Rectal smooth muscle tissue (tissue), 1 donor: ENCODE results near the gene MCHR1.

ENCODE experiments used
- H3K27ac ChIP-seq: one replicate; pipeline ENCODE4 v1.7.0; 2013; ENCODE audit warnings: low read depth, low read length, inconsistent platforms
- H3K27me3 ChIP-seq: one replicate; pipeline ENCODE4 v1.7.0; 2013; ENCODE audit warnings: low read length; ENCODE audit not compliant: control insufficient read depth, insufficient read depth
- H3K36me3 ChIP-seq: one replicate; pipeline ENCODE4 v1.7.0; 2013; ENCODE audit warnings: low read length; ENCODE audit not compliant: control insufficient read depth, insufficient read depth
- H3K4me1 ChIP-seq: one replicate; pipeline ENCODE4 v1.7.0; 2013; ENCODE audit warnings: low read length; ENCODE audit not compliant: control insufficient read depth, insufficient read depth
- H3K4me3 ChIP-seq: one replicate; pipeline ENCODE4 v1.7.0; 2013; ENCODE audit warnings: low read length
- H3K9ac ChIP-seq: one replicate; pipeline ENCODE4 v1.7.0; 2013; ENCODE audit warnings: low read length

Gene MCHR1

DNA sequence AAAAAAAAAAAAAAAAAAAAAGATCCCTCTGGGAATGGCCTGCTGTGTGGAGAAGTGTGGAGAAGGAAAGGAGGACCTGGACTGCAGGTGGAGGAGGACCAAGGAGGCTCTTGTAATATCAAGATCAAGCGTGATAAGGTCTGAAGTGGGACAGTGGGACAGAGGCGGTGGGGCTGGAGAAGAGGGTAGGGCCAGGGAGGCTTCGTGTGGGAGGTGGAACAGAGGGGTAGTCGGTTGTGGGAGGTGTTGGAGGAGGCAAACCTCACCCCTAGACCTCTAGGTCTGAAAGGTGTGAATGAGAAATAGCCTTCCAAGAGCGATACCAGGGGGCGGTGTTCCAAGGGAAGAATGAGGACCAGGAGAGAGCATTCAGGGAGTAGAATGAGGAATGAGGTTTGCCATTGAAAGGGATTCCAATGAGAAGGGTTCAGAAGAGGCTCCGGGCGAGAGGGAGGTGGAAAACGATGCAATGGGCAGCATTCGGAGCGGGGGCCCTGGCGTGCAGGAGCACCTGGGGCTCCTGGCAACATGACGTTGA is 44.2 kb downstream of the MCHR1 start:
- Histone ChIP-seq H3K9ac (no peak overlapping the region), H3K36me3 (no peaks in the 10 kb centered on the region), H3K4me3 (no peak overlapping the region), H3K27ac (no peak overlapping the region), H3K27me3 (no peaks in the 10 kb centered on the region), H3K4me1 (no peaks in the 10 kb centered on the region)

DNA sequence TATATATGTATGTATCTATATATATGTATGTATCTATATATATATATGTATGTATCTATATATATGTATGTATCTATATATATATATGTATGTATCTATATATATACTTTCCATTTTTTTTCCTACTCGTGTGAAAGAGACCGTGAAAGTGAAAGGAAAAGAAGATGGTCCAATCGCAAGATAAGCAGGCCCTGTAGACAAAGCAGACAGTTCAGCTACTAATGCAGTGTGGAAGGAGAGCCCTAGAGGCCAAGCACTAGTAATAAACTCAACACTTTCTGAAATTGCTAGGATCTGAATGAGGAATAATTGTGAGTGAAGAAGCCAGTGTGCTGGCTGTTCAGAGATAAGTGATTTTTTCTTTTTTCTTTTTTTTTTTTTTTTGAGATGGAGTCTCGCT is 47.2 kb downstream of the MCHR1 start:
- Histone ChIP-seq H3K27me3 (no peaks in the 10 kb centered on the region), H3K4me1 (no peaks in the 10 kb centered on the region), H3K36me3 (no peaks in the 10 kb centered on the region), H3K27ac (no peak overlapping the region), H3K9ac (no peak overlapping the region), H3K4me3 (no peak overlapping the region)

DNA sequence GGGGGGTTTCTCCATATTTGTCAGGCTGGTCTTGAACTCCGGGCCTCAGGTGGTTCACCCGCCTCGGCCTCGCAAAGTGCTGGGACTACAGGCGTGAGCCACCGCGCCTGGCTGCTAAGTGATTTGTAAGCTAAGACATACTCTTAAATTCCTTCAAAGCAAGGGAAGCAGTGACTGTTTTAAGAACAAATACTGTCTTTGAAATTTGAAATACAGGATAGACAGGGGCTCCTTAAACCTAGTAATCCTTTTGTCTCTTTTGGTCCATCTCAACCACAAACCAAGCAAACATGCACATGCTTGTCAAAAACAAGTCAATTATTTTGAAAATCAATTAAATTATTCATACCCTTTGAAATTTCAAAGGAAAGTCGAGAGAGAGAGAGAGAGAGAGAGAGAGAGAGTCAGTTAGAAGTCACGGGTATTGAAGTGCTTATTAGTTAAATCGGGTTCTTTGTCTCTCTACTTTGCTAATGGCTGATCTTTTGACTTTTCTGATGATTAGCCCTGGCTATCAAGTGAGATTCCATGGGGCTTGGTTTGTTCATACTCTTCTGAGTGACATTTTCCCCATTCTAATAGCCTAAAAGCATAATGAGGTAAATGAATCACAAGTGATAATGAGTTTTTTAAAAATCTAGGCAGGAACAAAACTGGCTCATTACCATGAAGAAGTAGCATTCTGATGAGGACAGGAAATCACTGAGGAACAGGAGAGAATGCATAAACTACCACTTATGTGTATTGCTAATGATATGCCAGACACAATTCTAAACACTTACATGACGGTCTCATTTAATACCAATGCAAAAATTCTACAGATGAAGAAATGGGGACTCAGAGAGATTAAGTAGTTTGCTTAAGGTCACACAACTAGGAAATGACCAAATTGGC is 48.0 kb downstream of the MCHR1 start:
- no peak overlapping the region for H3K9ac ChIP-seq
- no peaks in the 10 kb centered on the region for H3K27me3 ChIP-seq
- no peak overlapping the region for H3K27ac ChIP-seq
- no peaks in the 10 kb centered on the region for H3K36me3 ChIP-seq
- H3K4me1 ChIP-seq: no peaks in the 10 kb centered on the region
- H3K4me3 ChIP-seq: no peak overlapping the region

DNA sequence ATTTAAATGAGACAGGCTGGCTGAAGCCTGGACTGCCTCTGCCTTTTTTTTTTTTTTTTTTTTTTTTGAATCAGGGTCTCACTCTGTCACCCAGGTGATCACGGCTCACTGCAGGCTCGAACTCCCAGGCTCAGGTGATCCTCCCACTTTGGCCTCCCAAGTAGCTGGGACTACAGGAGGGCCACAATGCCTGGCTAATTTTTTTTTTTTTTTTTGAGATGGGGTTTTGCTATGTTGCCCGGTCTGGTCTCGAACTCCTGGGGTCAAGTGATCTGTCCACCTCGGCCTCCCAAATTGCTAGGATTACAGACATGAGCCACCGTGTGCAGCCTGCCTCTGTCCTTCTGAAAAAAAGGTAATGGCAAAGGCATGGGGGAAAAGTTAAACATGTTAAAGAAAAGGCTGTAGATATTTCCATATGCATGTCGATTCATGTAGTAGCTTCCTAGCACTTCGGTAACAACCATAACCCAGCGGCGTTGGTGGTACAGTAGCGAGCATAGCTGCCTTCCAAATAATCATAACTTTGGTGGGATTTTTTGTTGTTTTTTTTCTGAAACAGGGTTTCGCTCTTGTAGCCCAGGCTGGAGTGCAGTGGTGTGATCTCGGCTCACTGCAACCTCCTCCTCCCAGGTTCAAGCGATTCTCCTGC is 48.8 kb downstream of the MCHR1 start:
- no peaks in the 10 kb centered on the region for H3K4me1 ChIP-seq
- H3K27me3 ChIP-seq: no peaks in the 10 kb centered on the region
- H3K36me3 ChIP-seq: no peaks in the 10 kb centered on the region
- no peak overlapping the region for H3K27ac ChIP-seq
- no peak overlapping the region for H3K9ac ChIP-seq
- H3K4me3 ChIP-seq: no peak overlapping the region

DNA sequence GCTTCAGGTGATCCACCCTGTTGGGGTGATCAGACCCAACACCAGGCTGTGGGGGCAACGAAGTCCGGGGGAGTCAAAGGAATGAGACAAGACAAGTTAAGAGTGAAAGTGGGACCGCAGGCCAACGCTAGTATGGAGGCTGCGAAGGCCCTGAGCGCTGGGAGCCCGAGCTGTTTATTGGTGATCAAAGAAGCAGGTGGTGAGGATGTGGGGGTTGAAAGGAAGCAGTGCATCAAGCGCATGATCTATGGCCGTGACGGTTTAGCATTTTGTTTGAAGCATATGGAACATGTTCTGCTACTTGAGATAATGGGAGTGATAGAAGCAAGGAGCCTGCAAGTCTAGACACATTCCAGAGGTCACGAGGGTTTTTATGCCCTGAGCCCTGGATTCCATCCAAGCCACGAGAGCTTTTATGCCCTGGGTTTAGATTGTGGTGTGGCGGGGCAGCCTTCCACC is 49.5 kb downstream of the MCHR1 start:
- Histone ChIP-seq H3K9ac (no peak overlapping the region), H3K36me3 (no peaks in the 10 kb centered on the region), H3K4me1 (no peaks in the 10 kb centered on the region), H3K27me3 (no peaks in the 10 kb centered on the region), H3K4me3 (no peak overlapping the region), H3K27ac (no peak overlapping the region)

DNA sequence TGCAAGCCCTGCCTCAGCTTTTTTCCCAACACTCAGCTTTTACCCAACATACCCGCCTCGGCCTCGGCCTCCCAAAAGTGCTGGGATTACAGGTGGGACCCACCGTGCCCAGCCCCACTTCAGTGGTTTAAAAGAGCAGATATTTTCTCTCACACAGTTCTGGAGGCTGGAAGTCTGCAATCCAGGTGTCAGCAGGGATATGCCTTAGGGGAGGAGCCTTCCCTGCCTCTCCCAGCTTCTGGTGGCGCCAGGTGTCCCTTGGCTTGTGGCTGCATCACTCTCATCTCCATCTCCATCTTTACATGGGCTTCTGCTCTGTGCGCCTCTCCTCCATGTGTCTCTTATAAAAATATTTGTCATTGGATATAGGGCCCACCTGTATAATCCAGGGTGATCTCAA is 50.0 kb downstream of the MCHR1 start:
- Histone ChIP-seq H3K9ac (no peak overlapping the region), H3K4me3 (no peak overlapping the region), H3K27ac (no peak overlapping the region), H3K36me3 (no peaks in the 10 kb centered on the region), H3K4me1 (no peaks in the 10 kb centered on the region), H3K27me3 (no peaks in the 10 kb centered on the region)
